K562 (cell line): ENCODE results near the gene TEPSIN. TPM values are rescaled to one million over a fixed set of nuclear protein-coding genes. Genes with fewer than 3 reads are reported as not detected.

Source experiments
- CHD7 ChIP-seq: fragments of 200-600 bp; sonication (generic); IDR thresholded peaks from one replicate; pipeline ENCODE4 v1.6.1; 2012; ENCODE audit warnings: mild to moderate bottlenecking, low read depth, low read length, inconsistent platforms
- ESRRB ChIP-seq: fragments of 250-450 bp; sonication (Bioruptor Pico); IDR thresholded peaks from 2 replicates; pipeline ENCODE4 v1.5.0; 2020; ENCODE audit warnings: mild to moderate bottlenecking, moderate library complexity, borderline replicate concordance
- MCM5 ChIP-seq: fragments of 450-650 bp; IDR thresholded peaks from 2 replicates; pipeline ENCODE4 v1.6.1; 2016; ENCODE audit warnings: low read depth
- NFRKB ChIP-seq: fragments of 450-650 bp; IDR thresholded peaks from 2 replicates; pipeline ENCODE4 v1.6.1; 2016; ENCODE audit warnings: low read depth
- POU5F1 ChIP-seq: fragments of 150-350 bp; IDR thresholded peaks from 2 replicates; pipeline ENCODE4 v1.6.1; 2014; ENCODE audit warnings: borderline replicate concordance, low read length, low read depth, mild to moderate bottlenecking; ENCODE audit not compliant: partially characterized antibody
- ZNF507 ChIP-seq: conservative IDR thresholded peaks from 2 replicates; pipeline ENCODE4 v1.6.1; 2017; ENCODE audit warnings: missing genetic modification characterization, missing compliant biosample characterization
- ZNF830 ChIP-seq: fragments of 250-450 bp; sonication (Bioruptor Pico); IDR thresholded peaks from 2 replicates; pipeline ENCODE4 v1.5.0; 2021; ENCODE audit warnings: mild to moderate bottlenecking
- polyA plus RNA-seq, 8 experiments: library from polyadenylated mRNA; depleted of rRNA in 4 of 8; stranded (reverse) in 5 of 8; unstranded in 3 of 8; fragments of >200 nt; fragmentation: Nextera tagmentation in 2 of 8; fragmentation: Illumina TruSeq in 1 of 8; extraction: Ambion mirVana in 2 of 8; extraction: Trizol in 1 of 8; gene quantifications; 2 replicates each; pipeline versions ENCODE4 v1.2.1 to v1.2.3, GENCODE V29; 2011 to 2014; ENCODE audit warnings: inconsistent platforms in 1 of 8, missing spikeins in 1 of 8
- total RNA-seq, 7 experiments: library from RNA; depleted of rRNA in 6 of 7; stranded (reverse); fragments of >200 nt in 6 of 7; fragmentation: Illumina TruSeq in 2 of 7; extraction: Trizol in 2 of 7; gene quantifications; 2 replicates each; pipeline versions ENCODE4 v1.2.1 to v1.2.3, GENCODE V29; 2011 to 2021; ENCODE audit warnings: low replicate concordance in 1 of 7

TEPSIN gene
- total and polyA plus RNA-seq, 9 of the 15 experiments (the other 6 are each of a cell fraction or from before 2014, with no cell fraction given): 0.80 to 29.8 (median 5.3) TPM

GRCh38 chr17:81210466-81210865 lies 28.4 kb downstream of the TEPSIN start (continued):
- TF ChIP-seq CHD7 (no peak), ZNF830 (no peak), ZNF507 (no peak), NFRKB (no peak), MCM5 (no peak), POU5F1 (no peak), ESRRB (no peak)
